ENCODE data around the gene MLLT10. TPM values are rescaled to one million over a fixed set of nuclear protein-coding genes. Genes with fewer than 3 reads are reported as not detected.

The MLLT10 gene
- total RNA-seq, 1 experiment from 2014 or later = 72.3 TPM

- Histone ChIP-seq H4K91ac (ENCODE audit: insufficient read length, low read depth, low read length) (no peak overlapping the region), H2BK120ac (ENCODE audit: low read depth, low read length, poor library complexity, severe bottlenecking) (no peak overlapping the region), H2BK12ac (ENCODE audit: insufficient read length, low read depth, low read length) (no peak overlapping the region), H3K9ac (ENCODE audit: extremely low read depth, insufficient read length, low read length) (no peak overlapping the region), H2AK5ac (ENCODE audit: insufficient read length, low read length) (no peak overlapping the region), H3K18ac (ENCODE audit: insufficient read length, low read depth, low read length) (no peak overlapping the region), H3K23me2 (ENCODE audit: insufficient read length, low read depth, low read length, poor library complexity, severe bottlenecking) (no peaks in the 10 kb centered on the region), H3K9me3 (ENCODE audit: control insufficient read depth, low read depth, low read length) (no peaks in the 10 kb centered on the region), H2BK15ac (ENCODE audit: low read depth, low read length) (no peak overlapping the region), H2BK20ac (ENCODE audit: low read depth, low read length, poor library complexity, severe bottlenecking) (no peak overlapping the region), H3K27me3 (ENCODE audit: insufficient read depth, low read length) (no peaks in the 10 kb centered on the region), H3K14ac (ENCODE audit: insufficient read depth, low read length) (no peak overlapping the region), H2BK5ac (ENCODE audit: insufficient read length, low read length) (no peak overlapping the region), H3K23ac (ENCODE audit: insufficient read length, low read depth, low read length) (no peak overlapping the region), H2AFZ (ENCODE audit: low read length) (no peak overlapping the region), H3K56ac (ENCODE audit: insufficient read length, low read depth, low read length) (no peak overlapping the region), H3K4me2 (ENCODE audit: insufficient read depth, insufficient read length, low read length) (no peak overlapping the region), H4K8ac (replicated peaks; ENCODE audit: insufficient read length, low read depth, low read length) (no peak overlapping the region), H3T11ph (ENCODE audit: low read length) (no peak overlapping the region), H3K4me1 (ENCODE audit: insufficient read depth, low read length) (peaks cover under 1% of the 10 kb centered on the region; the same call in 1 of the 2 replicates), H3K79me2 (ENCODE audit: insufficient read depth, low read length) (no peaks in the 10 kb centered on the region), H3K4ac (ENCODE audit: low read depth, low read length) (no peak overlapping the region), H4K20me1 (ENCODE audit: control insufficient read depth, insufficient read depth, insufficient read length) (no peaks in the 10 kb centered on the region), H3K79me1 (ENCODE audit: insufficient read depth, low read depth, low read length, poor library complexity, severe bottlenecking) (peaks cover 3% of the 10 kb centered on the region), H4K5ac (ENCODE audit: insufficient read length, low read depth, low read length) (no peak overlapping the region), H3K27ac (ENCODE audit: insufficient read length, low read depth, low read length) (no peak overlapping the region)
- H3K4me1 Mint-ChIP-seq = peaks cover 26 to 35% of the 10 kb centered on the region in 2 experiments
- peaks cover 18 to 54% (median 48%) of the 10 kb centered on the region in 3 experiments; a peak in 6 of 7 replicates for H3K36me3 Mint-ChIP-seq (ENCODE audit: insufficient read depth in 1 of 3, low read depth in 3 of 3)
- H3K27ac Mint-ChIP-seq = peak overlapping the region; percentile 31 to 89 (median 87); a peak in 4 of 7 replicates
- WGBS (ENCODE audit: extremely low coverage, insufficient read length, low lambda C conversion rate) = no CpG with 5 or more reads among the region's 10 CpGs
- 0 out of 5 replicates have a peak overlapping the region, but pooled peaks of 1 of the 2 experiments have one; percentile 36 for H3K4me3 Mint-ChIP-seq
- no peaks in the 10 kb centered on the region for H3K27me3 Mint-ChIP-seq (ENCODE audit: low read depth)
- DNase-seq = peak; percentile 88
- H3K9me3 Mint-ChIP-seq = no peaks in the 10 kb centered on the region; a peak in 2 of 5 replicates
- TF ChIP-seq, protein P1, sequence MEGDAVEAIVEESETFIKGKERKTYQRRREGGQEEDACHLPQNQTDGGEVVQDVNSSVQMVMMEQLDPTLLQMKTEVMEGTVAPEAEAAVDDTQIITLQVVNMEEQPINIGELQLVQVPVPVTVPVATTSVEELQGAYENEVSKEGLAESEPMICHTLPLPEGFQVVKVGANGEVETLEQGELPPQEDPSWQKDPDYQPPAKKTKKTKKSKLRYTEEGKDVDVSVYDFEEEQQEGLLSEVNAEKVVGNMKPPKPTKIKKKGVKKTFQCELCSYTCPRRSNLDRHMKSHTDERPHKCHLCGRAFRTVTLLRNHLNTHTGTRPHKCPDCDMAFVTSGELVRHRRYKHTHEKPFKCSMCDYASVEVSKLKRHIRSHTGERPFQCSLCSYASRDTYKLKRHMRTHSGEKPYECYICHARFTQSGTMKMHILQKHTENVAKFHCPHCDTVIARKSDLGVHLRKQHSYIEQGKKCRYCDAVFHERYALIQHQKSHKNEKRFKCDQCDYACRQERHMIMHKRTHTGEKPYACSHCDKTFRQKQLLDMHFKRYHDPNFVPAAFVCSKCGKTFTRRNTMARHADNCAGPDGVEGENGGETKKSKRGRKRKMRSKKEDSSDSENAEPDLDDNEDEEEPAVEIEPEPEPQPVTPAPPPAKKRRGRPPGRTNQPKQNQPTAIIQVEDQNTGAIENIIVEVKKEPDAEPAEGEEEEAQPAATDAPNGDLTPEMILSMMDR (conservative IDR thresholded peaks at IDR 0.05) = peak; percentile 89
Measured at GRCh38 chr10:21732067-21732772, 198.2 kb downstream of the MLLT10 start.
